Activated T-helper 9 cell treated with anti-CD3 and anti-CD28 coated beads, Interleukin-2, amount 50 U/mL, for 16 hours (primary cell): ENCODE data around the gene NAA40.
A peak's percentile ranks its signal among the peaks of the same experiment; 100 is the strongest.

Experiments
- DNase-seq: peaks from one replicate; pipeline ENCODE4 v3.0.0-alpha.2; 2020; ENCODE audit warnings: low read depth

Gene NAA40

GRCh38 chr11:63913866-63914830 is 24.7 kb upstream of the NAA40 start:
- DNase-seq: no peak

GRCh38 chr11:63914896-63915691 is 23.7 kb upstream of the NAA40 start:
- DNase-seq: no peak

GRCh38 chr11:63915961-63916836 is 22.6 kb upstream of the NAA40 start:
- DNase-seq: no peak

DNA sequence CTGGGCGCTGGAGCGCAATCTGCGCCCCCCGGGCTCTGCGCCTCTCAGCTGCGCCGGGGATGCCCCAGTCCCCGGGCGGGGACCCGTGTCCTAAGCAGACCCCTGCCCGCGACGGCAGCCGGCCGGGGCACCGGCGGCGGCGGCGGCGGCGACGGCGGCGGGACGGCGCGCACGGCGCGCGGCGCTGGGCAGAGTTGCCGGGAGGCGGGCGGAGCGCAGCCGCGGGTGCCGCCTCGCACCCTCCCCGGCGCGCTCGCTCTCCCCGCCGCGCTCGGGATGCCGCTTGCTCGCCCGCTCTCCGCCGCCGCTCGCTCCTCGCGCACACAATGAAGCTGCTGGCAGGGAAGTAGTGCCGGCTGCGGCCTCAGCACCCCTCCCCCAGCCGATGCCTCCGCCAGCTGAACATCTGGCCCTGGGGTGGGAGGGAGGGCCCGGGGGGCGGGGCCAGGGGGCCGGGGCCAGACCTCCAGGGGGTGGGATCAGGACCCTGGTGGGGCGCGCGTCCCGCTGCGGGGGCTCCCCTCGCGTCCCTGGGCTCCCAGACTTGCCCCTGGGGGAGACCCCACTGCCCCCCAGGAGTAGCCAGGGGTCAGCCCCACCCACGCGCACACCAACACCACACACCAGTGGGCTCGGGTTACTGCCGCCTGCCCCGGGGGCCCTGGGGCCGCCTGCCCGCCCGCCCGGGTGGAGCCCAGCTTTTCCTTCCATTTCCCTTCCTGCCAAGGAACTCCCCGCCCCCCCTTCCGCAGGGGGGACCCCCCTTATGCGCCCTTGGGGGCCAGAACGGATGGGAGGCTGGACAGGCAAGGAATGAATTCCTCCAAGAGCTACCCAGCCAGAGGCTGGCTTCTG is 21.7 kb upstream of the NAA40 start, which contains the start of gene RCOR2:
RCOR2 (minus strand) TSS at position 328 of the 855 bp plus-strand sequence. CDS start 708 bp downstream, outside the sequence.
- DNase-seq: peak; percentile 40

DNA sequence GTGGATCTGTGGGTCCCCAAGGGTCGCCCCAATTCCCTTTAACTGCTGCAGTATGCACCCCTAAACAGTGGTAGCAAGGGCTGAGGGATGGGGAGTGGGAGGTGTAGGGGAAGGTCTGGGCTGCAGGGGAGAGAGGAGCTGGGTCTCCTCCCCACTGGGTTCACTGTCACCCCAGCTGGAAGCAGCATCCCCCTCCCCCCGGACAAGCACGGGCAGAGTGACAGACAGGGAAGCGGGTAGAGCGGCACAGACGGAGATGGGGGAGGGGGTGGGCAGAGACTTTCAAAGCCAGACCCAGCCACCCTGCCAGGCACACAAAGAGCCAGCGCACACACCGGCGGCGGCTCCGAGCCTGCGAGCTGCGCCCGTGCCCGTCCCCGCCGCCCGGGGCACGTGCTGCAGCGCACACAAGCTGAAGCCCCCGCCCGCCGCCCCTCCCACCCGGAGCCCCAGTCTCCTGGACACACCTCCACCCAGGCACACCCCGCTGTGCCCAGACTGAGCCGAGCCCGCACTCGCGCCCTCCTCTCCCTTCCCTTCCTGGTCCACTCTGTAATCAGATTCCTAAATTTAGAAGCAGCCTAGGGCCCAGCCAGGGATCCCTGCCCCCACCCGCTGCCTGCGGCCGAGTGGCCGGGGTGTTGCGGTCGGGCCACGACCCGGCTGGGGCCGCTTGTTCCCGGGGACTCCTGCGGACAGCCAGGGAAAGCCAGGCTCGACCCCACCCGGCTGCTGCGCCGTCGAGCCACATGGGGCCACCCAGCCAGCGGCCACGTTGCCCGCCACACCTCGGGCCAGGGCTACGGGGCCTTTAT is 20.9 kb upstream of the NAA40 start:
- DNase-seq: no peak

GRCh38 chr11:63918507-63919191 is 20.2 kb upstream of the NAA40 start:
- DNase-seq: no peak

DNA sequence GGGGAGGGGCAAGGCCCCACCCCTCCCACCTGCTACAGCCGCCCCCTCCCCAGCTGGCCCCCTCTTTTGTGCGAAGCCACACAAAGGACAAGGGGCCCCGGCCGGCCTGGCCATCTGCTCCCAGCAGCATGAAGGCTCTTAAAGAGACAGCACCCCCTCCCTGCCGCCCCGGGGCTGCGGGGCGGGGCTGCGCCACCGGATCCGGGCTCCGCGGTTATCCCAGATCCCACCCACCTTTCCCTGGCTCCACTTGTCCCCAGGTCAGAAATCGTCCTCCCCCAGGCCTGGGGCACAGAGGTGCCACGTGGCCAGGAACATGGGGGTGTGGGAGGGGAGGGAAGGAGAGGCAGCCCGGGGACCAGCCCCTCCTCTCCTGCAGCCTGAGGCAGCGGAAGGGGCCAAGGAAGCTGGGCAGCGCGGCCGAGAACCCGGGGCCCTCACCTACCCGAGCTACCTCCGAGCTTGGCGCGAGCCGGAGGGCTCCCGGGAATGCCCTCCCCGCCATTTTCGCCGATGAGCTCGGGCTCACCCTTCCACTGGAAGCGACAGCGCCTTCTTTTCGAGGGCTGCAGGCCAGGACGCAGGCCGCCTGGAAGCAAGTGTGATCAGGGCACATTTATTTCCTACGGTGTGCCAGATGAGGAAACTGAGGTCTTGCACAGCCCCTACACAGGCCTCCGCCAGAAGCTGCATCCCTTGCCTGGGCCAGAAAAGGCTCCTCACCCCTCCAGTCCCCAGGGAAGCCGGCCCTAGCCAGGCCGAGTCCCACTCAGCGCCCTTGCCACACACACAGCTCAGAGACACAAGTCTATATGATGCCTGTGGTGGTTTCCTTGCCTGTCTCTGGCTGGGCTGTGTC is 19.3 kb upstream of the NAA40 start:
- DNase-seq: no peak

- DNase-seq: no peak
Observed at GRCh38 chr11:63920126-63920938, 18.5 kb upstream of the NAA40 start.

DNA sequence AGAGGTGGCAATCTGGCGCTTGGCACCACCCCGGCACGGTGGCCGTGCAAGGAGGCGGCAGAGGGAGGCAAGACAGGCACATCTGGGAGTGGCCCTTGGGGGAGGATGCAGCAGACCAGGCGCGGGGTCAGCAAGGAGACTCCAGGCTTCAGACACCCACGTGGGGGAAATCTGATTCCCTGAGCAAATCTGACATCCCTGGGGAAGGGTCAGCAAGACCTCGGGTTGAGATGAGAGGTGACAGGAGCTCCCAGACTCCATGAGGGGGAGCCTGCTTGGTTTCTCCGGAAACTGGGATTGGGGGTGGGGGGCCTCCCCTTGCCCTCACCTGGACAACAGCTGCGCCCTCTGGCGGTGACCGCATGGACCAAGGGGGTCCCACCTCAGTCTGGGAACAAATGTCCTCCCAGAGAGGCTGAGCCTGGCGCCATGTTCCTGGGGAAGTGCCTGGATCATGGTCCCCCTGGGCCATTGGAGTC is 17.8 kb upstream of the NAA40 start:
- DNase-seq: no peak

- DNase-seq: no peak
Observed at GRCh38 chr11:63922673-63923192, 16.1 kb upstream of the NAA40 start.

DNA sequence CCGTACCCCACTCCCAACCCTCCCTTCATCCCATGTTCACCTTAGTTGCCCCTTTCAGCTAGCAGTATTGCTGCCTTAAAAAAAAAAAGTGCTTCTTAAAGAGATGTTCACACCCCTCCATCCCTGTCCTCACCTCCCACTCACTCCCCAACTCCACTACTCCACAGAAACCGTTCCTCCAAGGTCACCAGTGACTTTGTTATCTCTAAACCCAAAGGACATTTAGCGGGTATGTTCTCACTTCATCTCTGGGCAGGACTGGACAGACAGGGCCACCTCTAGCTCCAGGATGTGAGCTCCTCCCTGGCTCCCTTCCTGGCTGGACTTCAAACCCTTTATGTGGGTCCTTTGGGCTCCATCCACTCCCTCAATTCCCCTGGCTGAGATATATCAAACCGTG is 15.5 kb upstream of the NAA40 start:
- DNase-seq: no peak

- DNase-seq: no peak
Observed at GRCh38 chr11:63929616-63930015, 9.2 kb upstream of the NAA40 start.

- DNase-seq: no peak
Observed at GRCh38 chr11:63931045-63931444, 7.8 kb upstream of the NAA40 start.

DNA sequence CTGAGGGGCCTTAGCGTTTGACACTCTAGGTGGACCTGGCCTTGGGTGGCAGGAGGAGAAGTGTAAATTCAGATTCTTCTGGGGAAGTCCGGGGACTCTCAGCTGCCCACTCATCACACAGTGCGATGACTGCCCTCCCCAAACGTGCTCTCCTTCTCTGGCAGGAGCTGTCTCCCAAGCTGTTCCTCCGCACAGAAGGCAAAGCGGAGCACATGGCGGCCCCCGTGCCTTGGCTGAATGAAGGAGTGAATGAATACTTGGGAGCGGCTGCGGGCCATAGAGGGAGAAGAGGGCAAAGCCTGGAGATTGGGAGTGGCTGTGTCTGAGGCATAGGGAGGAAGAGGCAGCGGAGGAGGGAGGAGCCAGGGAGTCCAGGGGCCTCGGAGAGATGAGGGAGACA is 6.9 kb upstream of the NAA40 start:
- DNase-seq: no peak

DNA sequence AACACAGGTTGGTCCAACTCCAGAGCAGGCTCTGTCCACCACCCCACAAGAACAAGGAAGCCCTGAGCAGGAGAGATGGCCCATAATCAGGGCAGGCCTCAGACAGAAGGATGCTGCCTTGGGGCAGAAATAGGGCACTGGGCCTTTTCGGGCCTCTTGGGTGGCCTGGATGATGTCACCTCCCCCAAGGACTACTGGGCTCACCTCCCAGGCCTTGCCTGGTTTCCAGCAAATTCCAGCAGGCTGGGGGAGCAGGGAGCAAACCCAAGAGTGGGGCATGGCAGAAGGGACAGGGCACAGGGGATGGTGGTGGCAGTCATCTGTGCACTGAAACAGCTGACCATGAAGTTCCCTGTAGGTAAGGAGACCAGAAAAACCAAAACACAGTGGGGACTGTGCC is 5.3 kb upstream of the NAA40 start:
- no peak for DNase-seq

GRCh38 chr11:63937713-63938478 is 906 bp upstream of the NAA40 start:
- DNase-seq: no peak
